GM21526 (cell line): Measurements from ENCODE around the gene UCK2.

ENCODE experiments used
- ATAC-seq: cut with Tn5 transposase; IDR thresholded peaks from one replicate; pipeline ENCODE4 v1.9.1; 2021; ENCODE audit warnings: moderate library complexity; ENCODE audit not compliant: unreplicated experiment, low FRiP score

Gene UCK2

DNA sequence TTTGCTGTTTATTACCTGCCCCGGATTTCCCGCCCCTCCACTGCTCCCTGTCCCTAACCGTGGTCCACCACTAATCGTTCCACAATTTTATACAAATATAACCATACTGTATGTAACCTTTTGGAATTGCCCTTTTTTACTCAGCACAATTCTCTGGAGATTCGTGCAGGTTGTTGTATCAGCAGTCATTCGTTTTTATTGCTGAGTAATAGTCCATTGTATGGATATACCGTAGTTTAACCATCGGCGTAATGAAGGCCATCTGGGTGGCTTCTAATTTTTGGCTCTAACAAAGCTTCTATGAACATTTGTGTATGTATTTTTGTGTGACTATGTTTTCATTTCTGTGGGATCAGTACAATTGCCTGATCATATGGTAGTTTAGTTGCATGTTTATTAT, 50.0 kb downstream of the UCK2 start:
- ATAC-seq, result no peak

DNA sequence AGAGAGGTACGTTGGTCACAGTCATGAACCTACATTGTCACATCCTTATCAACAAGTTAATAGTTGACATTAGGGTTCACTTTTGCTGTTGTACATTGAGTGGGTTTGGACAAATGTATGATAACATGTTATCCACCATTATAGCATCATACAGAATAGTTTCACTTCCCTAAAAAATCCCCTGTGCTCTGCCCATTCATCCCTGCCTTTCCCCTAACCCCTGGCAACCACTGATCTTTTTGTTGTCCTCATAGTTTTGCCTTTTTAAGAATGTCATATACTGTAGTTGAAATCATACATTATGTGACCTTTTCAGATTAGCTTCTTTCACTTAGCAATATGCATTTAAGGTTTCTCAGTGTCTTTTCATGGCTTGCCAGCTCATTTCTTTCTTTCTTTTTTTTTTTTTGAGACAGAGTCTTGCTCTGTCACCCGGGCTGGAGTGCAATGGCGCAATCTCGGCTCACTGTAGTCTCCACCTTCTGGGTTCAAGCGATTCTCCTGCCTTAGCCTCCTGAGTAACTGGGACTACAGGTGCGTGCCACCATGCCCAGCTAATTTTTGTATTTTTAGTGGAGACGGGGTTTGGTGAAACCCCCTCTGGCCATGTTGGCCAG, 50.6 kb downstream of the UCK2 start:
- peak; percentile 49 for ATAC-seq

DNA sequence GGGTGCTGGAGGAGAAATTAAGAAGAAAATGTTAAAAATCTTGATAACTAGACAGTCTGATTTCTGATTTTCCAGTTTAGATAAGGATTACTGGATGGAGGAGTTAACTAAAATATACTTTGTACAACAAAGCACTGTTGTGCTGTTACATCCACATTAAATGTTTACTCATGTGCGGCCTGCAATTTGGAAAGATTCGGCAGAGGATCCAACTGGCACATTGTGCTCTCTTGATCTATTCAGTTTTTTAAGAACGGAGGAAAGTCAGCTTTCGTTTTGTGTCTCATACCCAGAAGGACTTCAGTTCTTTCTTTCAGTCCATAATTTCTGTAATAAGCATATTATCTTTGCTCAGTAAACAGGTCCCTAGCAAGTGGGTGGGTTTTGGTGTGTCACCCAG, 52.5 kb downstream of the UCK2 start:
- no peak for ATAC-seq

DNA sequence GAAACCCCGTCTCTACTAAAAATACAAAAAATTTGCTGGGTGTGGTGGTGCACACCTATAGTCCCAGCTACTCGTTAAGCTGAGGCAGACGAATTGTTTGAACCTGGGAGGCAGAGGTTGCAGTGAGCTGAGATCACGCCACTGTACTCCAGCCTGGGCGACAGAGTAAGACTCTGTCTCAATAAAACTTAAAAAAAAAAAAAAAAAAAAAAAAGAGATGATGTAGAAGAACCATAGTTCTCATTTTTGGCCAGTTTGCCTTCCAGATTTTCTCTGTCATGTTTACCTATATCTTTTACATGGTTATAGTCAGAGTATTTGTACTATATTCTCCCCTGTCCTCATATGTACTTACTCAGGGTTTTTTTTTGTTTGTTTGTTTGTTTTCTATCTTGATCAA, 53.6 kb downstream of the UCK2 start:
- ATAC-seq, result no peak

DNA sequence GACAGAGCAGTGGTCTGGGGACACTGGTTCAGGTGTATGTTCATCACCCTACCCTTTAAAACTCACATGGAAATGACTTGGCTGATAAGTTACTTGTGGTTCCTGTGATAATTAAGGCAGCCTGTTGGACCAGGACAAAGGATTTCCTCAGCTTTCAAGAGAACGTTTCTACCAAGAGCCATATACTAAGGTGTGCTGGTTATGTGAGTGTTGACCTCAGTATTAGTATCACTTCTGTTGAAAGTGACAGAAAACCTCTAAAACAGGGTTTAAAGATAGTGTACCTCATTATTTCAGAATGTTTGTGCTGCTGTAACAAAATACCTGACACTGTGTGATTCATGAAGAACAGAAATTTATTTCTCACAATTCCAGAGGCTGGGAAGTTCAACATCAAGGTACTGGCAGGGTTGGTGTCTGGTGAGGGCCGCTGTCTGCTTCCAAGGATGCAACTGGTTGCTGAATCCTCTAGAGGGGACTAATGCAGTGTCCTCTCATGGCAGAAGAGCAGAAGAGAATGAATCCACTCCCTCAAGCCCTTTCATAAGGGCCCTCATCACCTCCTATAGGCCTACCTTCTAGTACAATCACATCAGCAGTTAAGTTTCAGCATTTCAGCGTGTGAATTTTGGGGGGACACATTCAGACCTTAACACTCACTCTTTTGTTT, 54.9 kb downstream of the UCK2 start:
- no peak for ATAC-seq

DNA sequence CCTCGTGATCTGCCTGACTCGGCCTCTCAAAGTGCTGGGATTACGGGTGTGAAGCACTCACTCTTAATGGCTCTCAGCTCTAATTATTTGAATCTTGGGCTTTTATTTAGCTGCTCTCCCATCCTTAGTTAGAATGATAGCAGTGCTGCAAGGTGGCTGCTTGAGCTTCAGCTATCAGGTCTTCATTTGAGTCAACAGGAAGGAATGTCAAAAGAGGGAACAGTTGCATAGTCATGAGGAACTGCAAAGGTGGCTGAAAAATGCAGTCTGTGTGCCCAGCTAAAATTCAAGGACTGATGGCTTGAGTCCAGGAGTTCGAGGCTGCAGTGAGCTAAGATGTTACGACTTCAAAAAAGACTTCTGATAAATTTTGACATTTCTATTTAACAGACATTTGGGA, 55.6 kb downstream of the UCK2 start:
- ATAC-seq, result no peak

DNA sequence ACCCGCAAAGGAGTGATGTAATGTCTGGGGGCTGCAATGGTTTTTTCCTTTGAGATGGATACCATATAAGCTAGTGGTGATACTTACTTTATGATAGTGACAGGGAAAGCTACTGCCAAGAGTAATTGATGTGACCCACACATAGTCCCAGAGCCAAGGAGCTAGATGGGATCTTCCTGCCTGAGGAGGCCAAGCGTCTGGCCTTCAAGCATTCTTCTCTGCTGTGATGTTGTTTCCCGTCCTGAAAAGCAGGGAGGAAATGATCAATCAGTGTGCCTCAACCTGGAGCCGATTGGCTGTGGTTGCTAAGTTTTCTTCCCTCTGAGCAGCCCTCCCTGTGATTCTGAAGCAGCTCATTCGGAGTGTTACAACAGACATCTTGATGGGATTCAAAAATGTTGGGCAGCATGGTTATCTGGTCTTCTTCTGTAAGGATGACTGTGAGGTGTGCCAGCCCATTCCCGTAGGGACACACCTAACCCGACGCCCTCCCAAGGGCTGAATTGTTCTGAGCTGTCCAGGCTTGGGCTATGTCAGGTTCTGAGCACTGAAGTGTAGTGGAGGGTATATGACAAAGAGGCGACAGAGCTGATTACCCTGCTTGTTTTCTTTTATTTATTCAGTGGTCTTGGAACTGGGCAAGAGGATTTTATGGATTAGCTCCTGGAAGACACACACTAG, 56.7 kb downstream of the UCK2 start:
- ATAC-seq, result no peak

DNA sequence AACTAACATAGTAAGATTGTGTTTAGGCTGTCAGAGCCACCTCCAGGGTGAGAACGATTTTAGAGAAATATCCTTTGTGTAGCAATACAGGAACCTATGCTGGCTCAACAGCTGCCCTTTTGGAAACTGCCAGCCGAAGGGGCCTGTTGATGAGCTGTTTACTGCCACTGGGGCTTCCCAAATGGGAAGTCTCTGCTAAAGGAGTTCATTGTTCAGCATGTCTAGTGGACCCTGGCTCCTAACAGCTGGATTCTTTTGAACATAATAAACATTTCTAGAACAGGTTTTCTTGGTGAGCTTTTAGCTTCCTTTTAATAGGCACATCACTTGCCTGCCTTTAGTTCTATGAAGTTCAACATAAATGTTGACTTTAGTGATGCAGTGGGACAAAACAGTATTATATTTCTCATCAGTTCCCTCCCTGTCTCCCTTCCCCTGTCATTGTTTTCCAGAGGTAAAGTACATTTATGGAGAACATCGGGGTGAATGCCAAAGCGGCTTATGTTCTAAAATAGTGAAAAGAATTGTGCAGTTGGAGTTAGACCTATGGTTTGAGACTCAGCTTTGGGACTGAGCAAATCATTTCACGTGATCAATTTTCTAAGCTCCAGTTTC, 57.4 kb downstream of the UCK2 start:
- ATAC-seq, result no peak

DNA sequence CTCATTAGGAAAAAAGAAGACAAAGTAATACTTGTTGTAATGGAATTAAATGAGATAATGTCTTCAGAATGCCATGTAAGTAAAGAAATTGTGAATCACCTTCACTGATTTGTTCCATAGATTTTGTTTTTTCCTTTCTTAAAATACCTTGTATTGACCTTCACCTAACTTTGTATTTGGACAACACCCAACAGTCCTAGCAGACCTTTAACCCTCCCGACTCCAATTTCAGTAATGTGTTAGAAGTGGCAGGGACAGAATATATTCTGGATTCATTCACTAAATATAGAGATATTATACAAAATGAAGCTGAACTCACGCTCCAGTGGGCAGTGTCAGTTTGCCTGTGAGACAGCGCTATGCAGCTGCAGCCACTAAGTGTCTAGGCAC, 57.9 kb downstream of the UCK2 start:
- ATAC-seq, result no peak

DNA sequence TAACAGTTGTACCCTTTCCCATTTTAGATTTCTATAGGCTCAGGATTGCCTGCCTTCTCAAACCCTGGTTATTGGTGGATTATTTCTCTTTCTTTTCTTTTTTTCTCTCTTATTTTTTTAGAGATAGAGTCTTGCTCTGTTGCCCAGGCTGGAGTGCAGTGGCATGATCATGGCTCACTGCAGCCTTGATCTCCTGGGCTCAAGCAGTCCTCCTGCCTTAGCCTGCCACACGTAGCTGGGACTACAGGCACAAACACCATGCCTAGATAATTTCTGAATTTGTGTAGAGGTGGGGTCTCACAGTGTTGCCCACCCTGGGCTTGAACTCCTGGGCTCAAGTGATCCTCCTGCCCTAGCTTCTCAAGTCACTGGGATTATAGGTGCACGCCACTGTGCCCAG, 58.8 kb downstream of the UCK2 start:
- ATAC-seq, result no peak

DNA sequence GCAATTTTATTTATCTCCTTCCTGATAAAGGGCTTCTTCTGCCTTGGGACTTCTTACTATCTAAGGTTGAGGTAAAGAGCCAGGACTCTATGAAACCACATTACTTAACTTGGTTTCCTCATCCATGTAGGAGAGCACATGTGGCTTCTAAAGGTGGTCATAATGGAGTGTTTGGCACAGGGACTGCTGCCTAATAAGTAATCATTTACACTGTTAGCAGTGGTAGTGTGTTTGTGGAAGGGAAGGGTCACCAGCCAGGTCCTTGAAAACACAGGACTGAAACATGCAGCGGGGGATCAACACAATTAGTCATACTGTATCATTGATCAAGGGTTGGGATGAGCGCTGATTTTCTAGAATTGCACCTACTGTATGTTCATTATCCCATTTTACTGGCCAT, 59.6 kb downstream of the UCK2 start:
- no peak for ATAC-seq

DNA sequence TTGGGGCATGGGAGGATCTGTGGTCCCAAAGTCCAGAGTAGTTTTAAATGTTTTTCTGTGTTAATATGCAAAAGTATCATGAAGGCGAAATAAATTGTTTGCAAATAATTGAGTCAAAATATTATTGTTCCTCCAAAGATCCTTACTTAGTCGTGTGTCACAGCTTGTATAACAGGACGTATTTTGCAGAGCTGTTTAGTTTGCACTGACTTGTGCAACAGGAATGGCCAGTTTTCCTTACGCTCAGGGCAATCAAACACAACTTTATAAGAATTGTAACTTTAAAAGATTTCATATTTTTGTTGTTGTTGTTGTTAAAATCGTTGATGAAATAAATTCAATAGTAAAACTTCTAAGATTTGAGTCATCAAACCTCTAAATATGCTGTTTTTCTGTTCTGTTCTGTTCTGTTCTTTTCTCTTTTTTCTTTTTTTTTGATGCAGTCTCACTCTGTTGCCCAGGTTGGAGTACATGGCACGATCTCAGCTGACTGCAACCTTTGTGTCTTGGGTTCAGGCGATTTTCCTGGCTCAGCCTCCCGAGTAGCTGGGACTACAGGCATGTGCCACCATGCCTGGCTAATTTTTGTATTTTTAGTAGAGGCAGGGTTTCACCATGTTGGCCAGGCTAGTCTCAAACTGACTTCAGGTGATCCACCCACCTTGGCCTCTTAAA, 60.6 kb downstream of the UCK2 start:
- ATAC-seq, result no peak

DNA sequence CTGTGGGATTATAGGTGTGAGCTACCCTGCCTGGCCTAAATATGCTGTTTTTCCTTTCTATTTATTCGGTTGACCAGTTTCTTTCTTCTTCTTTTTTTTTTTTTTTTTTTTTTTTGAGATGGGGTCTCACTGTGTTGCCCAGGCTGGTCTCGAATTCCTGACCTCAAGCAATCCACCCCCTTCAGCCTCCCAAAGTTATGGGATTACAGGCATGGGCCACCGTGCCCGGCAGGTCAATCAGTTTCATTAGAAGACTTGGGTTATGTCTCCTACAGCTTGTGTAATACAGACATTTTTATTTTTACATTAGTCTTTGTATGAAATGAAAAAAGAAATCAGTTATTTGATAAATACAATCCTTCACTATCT, 61.1 kb downstream of the UCK2 start:
- no peak for ATAC-seq

DNA sequence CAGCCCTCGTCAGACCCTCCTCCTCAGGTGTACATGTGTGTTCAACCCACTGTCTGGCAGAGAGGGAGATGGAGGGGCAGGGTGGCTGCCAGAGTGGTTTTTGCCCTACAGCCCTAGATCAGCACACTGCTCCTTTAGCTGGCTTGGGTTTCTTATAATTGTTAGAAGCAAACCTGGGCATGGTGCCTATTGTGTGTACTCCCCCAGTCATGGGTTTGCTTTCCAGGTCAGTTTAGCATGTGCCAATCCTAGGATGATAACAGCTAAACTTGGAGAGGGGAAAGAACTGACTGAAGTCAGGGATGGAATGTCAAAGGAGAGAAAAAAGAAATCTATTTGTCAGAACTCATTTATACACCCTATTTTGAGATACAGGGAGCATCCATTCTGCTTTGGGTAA, 63.3 kb downstream of the UCK2 start:
- ATAC-seq, result no peak

DNA sequence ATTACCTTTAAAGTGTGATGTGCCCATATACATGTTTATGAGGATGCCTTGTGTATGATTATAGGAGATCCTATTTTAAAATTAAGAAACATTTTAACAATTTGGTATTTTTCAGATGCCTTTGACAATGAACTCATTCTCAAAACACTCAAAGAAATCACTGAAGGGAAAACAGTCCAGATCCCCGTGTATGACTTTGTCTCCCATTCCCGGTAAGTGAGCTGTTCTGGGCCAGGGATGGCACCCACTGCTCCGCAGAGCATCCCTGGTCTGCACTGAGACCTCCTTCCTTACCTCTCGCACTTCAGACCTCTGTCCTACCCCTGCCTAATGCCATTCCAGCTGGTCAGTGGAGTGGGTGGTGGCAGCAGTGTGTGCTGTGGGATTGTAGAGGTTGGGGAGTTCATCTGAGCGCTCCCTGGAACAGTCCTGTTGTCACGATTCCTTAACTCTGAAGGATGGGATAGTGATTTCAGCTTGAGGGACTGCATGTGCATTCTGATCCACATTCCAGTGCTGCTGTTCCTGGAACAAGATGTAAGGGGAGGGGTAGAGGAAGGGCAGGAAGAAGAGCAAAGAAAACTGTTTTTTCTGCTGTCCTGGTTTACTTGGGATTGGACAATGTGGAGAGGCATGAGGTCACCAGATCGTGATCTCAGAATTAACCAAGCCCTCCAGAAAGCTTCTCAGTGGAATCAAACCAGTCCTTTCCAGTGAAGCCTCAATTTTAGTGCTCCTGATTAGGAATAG, 63.9 kb downstream of the UCK2 start:
- no peak for ATAC-seq

DNA sequence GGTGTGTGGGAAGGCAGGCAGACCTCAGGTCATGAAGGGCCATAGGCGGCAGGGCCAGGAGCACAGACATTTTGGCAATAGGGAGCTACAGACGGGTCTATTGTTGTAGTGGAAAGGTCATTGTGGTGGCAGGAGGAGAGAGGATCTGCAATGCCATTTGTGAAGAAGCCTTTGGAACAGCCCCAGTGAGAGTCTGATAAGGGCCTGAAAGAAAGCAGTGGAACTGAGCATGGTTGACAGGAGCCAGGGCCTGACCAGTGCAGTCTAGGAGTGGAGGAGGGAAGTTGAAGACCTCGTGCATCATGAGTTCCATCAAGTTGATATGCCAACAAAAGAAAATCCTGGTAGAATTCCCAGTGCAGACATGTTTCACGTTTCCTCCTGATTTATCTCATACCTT, 65.5 kb downstream of the UCK2 start:
- ATAC-seq, result no peak

DNA sequence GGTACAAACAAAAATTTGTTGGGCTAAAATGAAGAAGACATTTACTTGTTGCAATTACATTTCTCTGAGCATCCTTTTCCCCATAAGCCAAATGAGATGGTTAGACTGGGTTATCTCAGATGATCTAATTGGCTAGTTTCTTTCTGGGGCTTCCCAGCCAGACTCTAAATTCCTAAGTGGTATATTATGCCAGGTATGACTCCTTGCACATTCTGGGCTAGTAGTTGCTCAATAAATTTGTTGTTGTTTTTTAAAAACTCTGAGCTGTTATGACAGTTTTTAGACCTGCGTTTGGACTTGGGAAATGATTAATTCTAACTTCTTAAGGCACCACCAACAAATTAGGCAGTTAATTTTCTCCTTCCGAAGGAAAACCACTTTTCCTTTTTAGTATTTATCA, 66.1 kb downstream of the UCK2 start:
- ATAC-seq, result no peak

DNA sequence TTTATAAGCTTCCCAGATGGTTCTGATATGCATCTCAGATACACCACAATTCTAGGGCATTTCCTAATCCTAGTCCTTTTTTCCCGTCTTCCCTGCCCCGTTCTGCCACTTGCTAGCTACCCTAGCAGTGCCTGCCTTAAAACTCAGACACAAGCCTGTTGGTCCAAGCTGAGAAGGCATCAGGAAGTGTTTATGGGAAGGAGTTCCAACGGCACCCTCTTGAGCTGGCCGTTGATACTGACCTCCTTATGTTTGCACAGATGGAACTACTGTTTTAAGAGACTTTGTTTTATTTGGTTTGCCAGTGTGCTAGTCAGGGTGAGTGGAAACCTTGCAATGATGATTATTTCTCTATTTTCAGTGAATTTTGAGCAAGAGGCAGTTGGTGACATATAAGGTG, 67.2 kb downstream of the UCK2 start:
- no peak for ATAC-seq

DNA sequence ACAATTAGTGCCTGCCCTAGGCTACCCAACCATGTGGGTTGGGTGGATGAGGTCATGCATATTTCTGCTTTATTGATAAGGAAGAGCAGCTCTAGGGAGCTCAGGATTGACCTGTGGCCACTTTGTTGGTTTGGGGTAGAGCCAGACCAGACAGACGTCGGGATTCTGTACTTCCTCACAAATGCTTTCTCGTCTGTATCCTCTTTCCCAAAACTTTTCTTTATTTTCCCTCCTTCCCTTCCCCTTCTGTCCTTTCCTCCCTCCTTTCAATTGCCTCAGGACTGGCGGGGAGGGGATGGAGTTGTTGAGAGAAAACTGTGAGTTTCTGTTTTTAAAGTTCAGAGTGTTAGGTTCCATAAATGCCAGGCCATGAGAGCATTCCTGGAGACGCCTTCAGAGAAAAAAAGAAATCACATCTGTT, 68.0 kb downstream of the UCK2 start:
- no peak for ATAC-seq

DNA sequence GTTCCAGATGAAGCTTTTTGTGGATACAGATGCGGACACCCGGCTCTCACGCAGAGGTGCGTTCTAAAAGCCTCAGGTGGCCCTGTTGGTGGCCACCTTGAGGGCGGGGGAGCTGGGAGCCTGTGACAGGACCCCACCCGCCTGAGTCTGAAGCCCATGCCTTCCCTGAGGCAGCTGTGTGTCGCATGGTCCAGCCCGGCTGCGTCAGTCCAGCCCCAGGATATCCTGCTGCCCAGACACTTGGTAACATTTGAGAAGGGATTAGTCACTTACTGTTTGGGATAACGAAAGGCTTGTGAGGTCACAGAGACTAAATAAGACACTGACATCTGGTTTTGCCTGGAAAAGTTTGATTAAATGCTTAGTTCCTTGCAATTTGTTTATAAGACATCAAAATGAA, 68.9 kb downstream of the UCK2 start:
- no peak for ATAC-seq
